ENCODE data around the gene LPP.

GRCh38 chr3:188411750-188412149, 257.8 kb downstream of the LPP start:
- TF ChIP-seq, protein P1, sequence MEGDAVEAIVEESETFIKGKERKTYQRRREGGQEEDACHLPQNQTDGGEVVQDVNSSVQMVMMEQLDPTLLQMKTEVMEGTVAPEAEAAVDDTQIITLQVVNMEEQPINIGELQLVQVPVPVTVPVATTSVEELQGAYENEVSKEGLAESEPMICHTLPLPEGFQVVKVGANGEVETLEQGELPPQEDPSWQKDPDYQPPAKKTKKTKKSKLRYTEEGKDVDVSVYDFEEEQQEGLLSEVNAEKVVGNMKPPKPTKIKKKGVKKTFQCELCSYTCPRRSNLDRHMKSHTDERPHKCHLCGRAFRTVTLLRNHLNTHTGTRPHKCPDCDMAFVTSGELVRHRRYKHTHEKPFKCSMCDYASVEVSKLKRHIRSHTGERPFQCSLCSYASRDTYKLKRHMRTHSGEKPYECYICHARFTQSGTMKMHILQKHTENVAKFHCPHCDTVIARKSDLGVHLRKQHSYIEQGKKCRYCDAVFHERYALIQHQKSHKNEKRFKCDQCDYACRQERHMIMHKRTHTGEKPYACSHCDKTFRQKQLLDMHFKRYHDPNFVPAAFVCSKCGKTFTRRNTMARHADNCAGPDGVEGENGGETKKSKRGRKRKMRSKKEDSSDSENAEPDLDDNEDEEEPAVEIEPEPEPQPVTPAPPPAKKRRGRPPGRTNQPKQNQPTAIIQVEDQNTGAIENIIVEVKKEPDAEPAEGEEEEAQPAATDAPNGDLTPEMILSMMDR (IDR thresholded peaks at IDR 0.05 in 2 of 3, conservative IDR thresholded peaks at IDR 0.05 in 1 of 3; ENCODE audit: borderline replicate concordance in 1 of 3, insufficient read depth in 1 of 3, low read depth in 2 of 3, low read length in 2 of 3): no peak
- TF ChIP-seq EZH2 (IDR thresholded peaks at IDR 0.05): no peak
- TF ChIP-seq TCF7L2 (IDR thresholded peaks at IDR 0.05; ENCODE audit: borderline replicate concordance, extremely low read depth, insufficient read depth, insufficient read length): no peak
- no peak for TF ChIP-seq POLR2A (IDR thresholded peaks at IDR 0.05; ENCODE audit: borderline replicate concordance, extremely low read depth, insufficient read depth, insufficient read length)
- TF ChIP-seq SP1 (IDR thresholded peaks at IDR 0.05; ENCODE audit: low read depth): no peak
- no peak for TF ChIP-seq ZNF274 (IDR thresholded peaks at IDR 0.05; ENCODE audit: low read depth, low read length)
- no peak for TF ChIP-seq POLR2AphosphoS5 (IDR thresholded peaks at IDR 0.05; ENCODE audit: low read depth, low read length)
- TF ChIP-seq CEBPB (IDR thresholded peaks at IDR 0.05; ENCODE audit: low read depth): no peak
